Tibial nerve (tissue), 4 donors: ENCODE results near the gene FEZF2. TPM values are rescaled to one million over a fixed set of nuclear protein-coding genes. Genes with fewer than 3 reads are reported as not detected.

Source experiments
- DNase-seq, 2 donors: peaks; one replicate each; pipeline ENCODE4 v3.0.0-alpha.2; 2019; ENCODE audit warnings: low spot score in 2 of 2
- H3K27ac ChIP-seq, 4 donors: fragments of 200-600 bp; sonication (generic) in 3 of 4; one replicate each; pipeline ENCODE4 v1.5.1; 2017 to 2019; ENCODE audit warnings: mild to moderate bottlenecking in 1 of 4
- H3K27me3 ChIP-seq, 2 donors: fragments of 200-600 bp; sonication (generic) in 1 of 2; one replicate each; pipeline versions ENCODE4 v1.5.1 to v1.6.0; 2017 to 2019
- H3K36me3 ChIP-seq, 3 donors: fragments of 200-600 bp; sonication (generic); one replicate each; pipeline ENCODE4 v1.5.1; 2018 to 2019
- H3K4me1 ChIP-seq, 4 donors: fragments of 200-600 bp; sonication (generic) in 3 of 4; one replicate each; pipeline ENCODE4 v1.5.1; 2017 to 2019
- H3K4me3 ChIP-seq, 4 donors: fragments of 200-600 bp; sonication (generic) in 3 of 4; one replicate each; pipeline ENCODE4 v1.5.1; 2017 to 2019; ENCODE audit warnings: mild to moderate bottlenecking in 1 of 4, moderate library complexity in 1 of 4
- H3K9me3 ChIP-seq, 4 donors: fragments of 200-600 bp; sonication (generic) in 3 of 4; one replicate each; pipeline ENCODE4 v1.5.1; 2017 to 2019
- CTCF ChIP-seq, 5 experiments: fragments of 200-600 bp in 3 of 5; fragments of 450-650 bp in 2 of 5; sonication (generic) in 3 of 5; IDR thresholded peaks; one replicate each; pipeline ENCODE4 v1.5.1; 2016 to 2019; ENCODE audit warnings: antibody characterized with exemption in 5 of 5, mild to moderate bottlenecking in 3 of 5, moderate library complexity in 2 of 5
- EP300 ChIP-seq, 2 donors: sonication (generic); formaldehyde crosslinking; IDR thresholded peaks; one replicate each; pipeline ENCODE4 v1.6.1; 2017; ENCODE audit warnings: antibody characterized with exemption in 2 of 2, mild to moderate bottlenecking in 1 of 2
- POLR2A ChIP-seq, 2 donors: fragments of 450-650 bp; IDR thresholded peaks; one replicate each; pipeline ENCODE4 v1.6.1; 2017; ENCODE audit warnings: antibody characterized with exemption in 2 of 2, mild to moderate bottlenecking in 2 of 2, moderate library complexity in 2 of 2
- WGBS, 2 donors: methylation state at CpG; one replicate each; pipeline ENCODE4 v1.1.5; 2018; 5-methylcytosine and 5-hydroxymethylcytosine counted together
- total RNA-seq, 4 donors: library from RNA; depleted of rRNA; stranded (reverse); fragments of >200 nt; gene quantifications; one replicate each; pipeline ENCODE4 v1.1.0, GENCODE V29; 2016

The FEZF2 gene
- total RNA-seq, 4 donors from 2014 or later, result not detected

GRCh38 chr3:62323241-62323640, 50.1 kb downstream of the FEZF2 start:
- peaks cover 0 to 11% (median 0%) of the 10 kb centered on the region in 4 donors for H3K4me1 ChIP-seq
- H3K27ac ChIP-seq, result no peak overlapping the region
- no peak for TF ChIP-seq POLR2A (IDR thresholded peaks at IDR 0.05)
- TF ChIP-seq EP300 (IDR thresholded peaks at IDR 0.05), result no peak
- TF ChIP-seq CTCF (IDR thresholded peaks at IDR 0.05), result no peak
- H3K9me3 ChIP-seq, result no peaks in the 10 kb centered on the region
- no peak overlapping the region for H3K4me3 ChIP-seq
- DNase-seq, result no peak
- H3K36me3 ChIP-seq, result peaks cover 0 to 41% (median 0%) of the 10 kb centered on the region in 3 donors
- H3K27me3 ChIP-seq, result no peaks in the 10 kb centered on the region
- WGBS, 2 donors, result 92 to 100% methylated on average over 1 of the region's 1 CpG
